GM12891 (cell line): Measurements from ENCODE around the gene KCNQ2.

Experiments
- POLR2A ChIP-seq: IDR thresholded peaks from 2 replicates; pipeline ENCODE4 v1.6.1; 2011; ENCODE audit warnings: low read depth, low read length, control low read depth
- POLR2AphosphoS5 ChIP-seq: IDR thresholded peaks from 2 replicates; pipeline ENCODE4 v1.6.1; 2011; ENCODE audit warnings: low read depth, low read length, control low read depth
- TAF1 ChIP-seq: IDR thresholded peaks from 2 replicates; pipeline ENCODE4 v1.6.1; 2011; ENCODE audit warnings: low read depth, low read length, control low read depth

DNA sequence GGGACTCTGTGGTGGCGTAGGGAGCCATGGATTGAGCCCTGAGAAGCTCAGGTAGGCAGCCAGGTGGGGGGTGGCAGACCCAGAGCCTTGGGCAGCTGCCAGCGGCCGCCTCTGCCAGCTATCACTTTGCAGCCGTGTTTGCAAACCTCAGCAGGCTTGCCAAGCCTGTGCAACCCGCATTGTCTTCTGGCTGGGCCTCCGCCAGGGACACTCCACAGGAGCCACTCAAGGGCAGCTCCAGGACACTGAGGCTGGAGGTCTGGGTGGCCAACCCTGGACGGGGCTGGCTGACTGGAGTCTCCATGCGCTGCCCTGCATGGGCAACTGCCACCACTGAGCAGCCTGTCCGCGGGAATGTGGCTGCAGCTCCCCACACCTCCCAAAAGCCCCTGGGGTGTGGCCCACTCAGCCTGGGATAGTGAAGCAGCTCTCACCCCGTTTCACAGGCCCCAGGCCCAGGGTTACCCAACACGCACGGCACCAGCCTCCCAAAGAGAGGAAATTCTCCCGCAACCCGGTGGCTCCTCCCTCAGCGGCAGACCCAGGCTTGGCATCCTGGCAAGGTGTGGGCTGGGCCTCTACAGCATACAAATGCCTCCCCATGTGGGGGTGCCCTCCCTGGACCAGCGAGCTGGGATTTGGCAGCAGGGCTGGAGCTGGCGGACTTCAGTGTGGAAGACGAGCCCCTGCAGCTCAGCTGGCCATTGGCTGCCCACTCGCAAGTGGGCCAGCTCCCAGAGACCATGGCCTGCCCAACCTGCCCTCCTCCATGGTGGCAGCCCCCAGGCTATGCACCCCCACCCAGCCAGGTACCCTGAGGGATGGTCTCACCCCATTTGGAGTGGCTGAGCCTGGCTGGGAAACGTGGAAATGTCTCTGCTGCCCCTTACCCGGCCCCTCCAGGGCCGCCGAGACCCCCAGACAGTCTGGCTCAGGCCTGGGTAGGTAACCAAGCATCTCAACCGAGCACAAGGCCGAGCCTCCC, 114.2 kb downstream of the KCNQ2 start:
- TF ChIP-seq POLR2AphosphoS5: no peak
- TF ChIP-seq POLR2A: no peak
- TF ChIP-seq TAF1: no peak
